Stomach (tissue), 9 donors: Measurements from ENCODE around the gene SYF2. TPM values are rescaled to one million over a fixed set of nuclear protein-coding genes. Genes with fewer than 3 reads are reported as not detected.

Experiments used
- DNase-seq, 2 donors: peaks; one replicate each; pipeline versions ENCODE4 v3.0.0 to v3.0.0-alpha.2; 2013 to 2019
- H3K27ac ChIP-seq, 5 donors: fragments of 200-600 bp in 4 of 5; sonication (generic) in 4 of 5; one replicate each; pipeline ENCODE4 v1.5.1; 2013 to 2019; ENCODE audit warnings: mild to moderate bottlenecking in 1 of 5, moderate library complexity in 1 of 5
- H3K27me3 ChIP-seq, 3 donors: fragments of 200-600 bp; sonication (generic); one replicate each; pipeline ENCODE4 v1.5.1; 2017 to 2019; ENCODE audit warnings: mixed run types in 1 of 3
- H3K36me3 ChIP-seq, 4 donors: fragments of 200-600 bp; sonication (generic); 1 replicate in 3 of 4; 2 replicates in 1 of 4; pipeline ENCODE4 v1.5.1; 2016 to 2019
- H3K4me1 ChIP-seq, 4 donors: fragments of 200-600 bp; sonication (generic); one replicate each; pipeline ENCODE4 v1.5.1; 2016 to 2019
- H3K4me3 ChIP-seq, 4 donors: fragments of 200-600 bp; sonication (generic) in 3 of 4; one replicate each; pipeline ENCODE4 v1.5.1; 2016 to 2019; ENCODE audit warnings: mild to moderate bottlenecking in 1 of 4
- H3K9me3 ChIP-seq, 4 donors: fragments of 200-600 bp; sonication (generic); one replicate each; pipeline ENCODE4 v1.5.1; 2016 to 2019
- EP300 ChIP-seq: sonication (generic); formaldehyde crosslinking; IDR thresholded peaks from one replicate; pipeline ENCODE4 v1.6.1; 2017; ENCODE audit warnings: antibody characterized with exemption
- POLR2A ChIP-seq, 4 donors: fragments of 450-650 bp; IDR thresholded peaks; one replicate each; pipeline ENCODE4 v1.6.1; 2016; ENCODE audit warnings: antibody characterized with exemption in 4 of 4, control low read depth in 2 of 4, mild to moderate bottlenecking in 1 of 4, moderate library complexity in 1 of 4
- POLR2AphosphoS5 ChIP-seq, 3 donors: sonication (generic); formaldehyde crosslinking; IDR thresholded peaks; one replicate each; pipeline ENCODE4 v1.6.1; 2016; ENCODE audit warnings: antibody characterized with exemption in 3 of 3
- WGBS, 5 donors: extraction: QIAGEN DNeasy Blood & Tissue Kit in 3 of 5; methylation state at CpG; one replicate each; pipeline versions ENCODE4 v1.1.5 to v1.1.7; 2013 to 2018; 5-methylcytosine and 5-hydroxymethylcytosine counted together
- intact Hi-C: fragments of 100-400 bp; cut with DNase I; formaldehyde crosslinking; loops from one replicate; pipeline ENCODE4 v1.15.1; 2023; ENCODE audit warnings: low total_unique reads
- polyA plus RNA-seq, 3 donors: library from polyadenylated mRNA; stranded (reverse); fragments of 200-250 nt; gene quantifications; one replicate each; pipeline ENCODE4 v1.2.3, GENCODE V29; 2013
- total RNA-seq, 5 donors: library from RNA; depleted of rRNA; stranded (reverse); fragments of >200 nt; gene quantifications; one replicate each; pipeline versions ENCODE4 v1.1.0 to v1.2.3, GENCODE V29; 2014 to 2016
- TF ChIP-seq, protein P1 (sequence below), 7 experiments: fragments of 450-650 bp in 4 of 7; fragments of 200-600 bp in 3 of 7; sonication (generic) in 3 of 7; IDR thresholded peaks; one replicate each; pipeline ENCODE4 v1.5.1; 2016 to 2019; ENCODE audit warnings: antibody characterized with exemption in 7 of 7, control low read depth in 2 of 7, mild to moderate bottlenecking in 1 of 7
- donor health status: healthy with polysubstance abuse.
- donor health status: Bipolar disorder and iron deficiency.
- donor health status: healthy.

The SYF2 gene
- total and polyA plus RNA-seq, 8 donors: 17.9 to 146 (median 54.9) TPM

DNA sequence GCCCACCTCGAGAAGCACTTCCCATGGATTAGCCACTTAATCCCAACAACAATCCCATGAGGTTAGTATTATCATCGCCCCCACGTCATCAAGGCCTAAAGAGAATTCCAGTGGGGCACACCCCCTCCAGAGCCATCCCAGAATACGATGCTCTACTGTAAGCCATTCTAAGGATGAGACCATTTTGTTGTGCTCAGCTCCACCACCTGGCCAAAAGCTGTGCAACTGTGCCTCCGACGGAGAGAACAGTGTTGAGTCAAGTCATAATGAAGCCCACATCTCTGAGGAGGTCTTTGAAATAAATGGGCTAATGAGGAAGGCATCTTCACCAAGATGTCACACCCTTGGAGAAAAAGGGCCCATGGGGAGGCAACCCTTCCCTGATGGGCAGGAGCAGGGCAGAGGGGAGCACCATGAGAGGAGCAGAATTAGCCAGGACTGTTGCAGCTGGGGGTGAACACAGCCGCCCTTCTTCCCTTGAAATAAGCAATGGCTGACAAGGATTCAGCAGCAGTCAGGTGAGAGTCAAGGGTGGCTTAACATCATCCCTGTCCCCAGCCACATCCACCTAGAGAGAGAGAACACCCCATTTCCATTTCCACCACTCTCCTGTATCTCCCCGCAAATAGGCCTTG lies 14.6 kb downstream of the SYF2 start:
- no peaks in the 10 kb centered on the region for H3K27me3 ChIP-seq
- H3K36me3 ChIP-seq: peaks cover 17 to 37% (median 35%) of the 10 kb centered on the region in 4 donors
- TF ChIP-seq, protein P1, sequence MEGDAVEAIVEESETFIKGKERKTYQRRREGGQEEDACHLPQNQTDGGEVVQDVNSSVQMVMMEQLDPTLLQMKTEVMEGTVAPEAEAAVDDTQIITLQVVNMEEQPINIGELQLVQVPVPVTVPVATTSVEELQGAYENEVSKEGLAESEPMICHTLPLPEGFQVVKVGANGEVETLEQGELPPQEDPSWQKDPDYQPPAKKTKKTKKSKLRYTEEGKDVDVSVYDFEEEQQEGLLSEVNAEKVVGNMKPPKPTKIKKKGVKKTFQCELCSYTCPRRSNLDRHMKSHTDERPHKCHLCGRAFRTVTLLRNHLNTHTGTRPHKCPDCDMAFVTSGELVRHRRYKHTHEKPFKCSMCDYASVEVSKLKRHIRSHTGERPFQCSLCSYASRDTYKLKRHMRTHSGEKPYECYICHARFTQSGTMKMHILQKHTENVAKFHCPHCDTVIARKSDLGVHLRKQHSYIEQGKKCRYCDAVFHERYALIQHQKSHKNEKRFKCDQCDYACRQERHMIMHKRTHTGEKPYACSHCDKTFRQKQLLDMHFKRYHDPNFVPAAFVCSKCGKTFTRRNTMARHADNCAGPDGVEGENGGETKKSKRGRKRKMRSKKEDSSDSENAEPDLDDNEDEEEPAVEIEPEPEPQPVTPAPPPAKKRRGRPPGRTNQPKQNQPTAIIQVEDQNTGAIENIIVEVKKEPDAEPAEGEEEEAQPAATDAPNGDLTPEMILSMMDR (IDR thresholded peaks at IDR 0.05): no peak
- TF ChIP-seq POLR2A (IDR thresholded peaks at IDR 0.05): no peak
- WGBS, 5 donors: 81 to 94% (median 85%) methylated on average over 8 of the region's 8 CpGs
- no peak overlapping the region for H3K27ac ChIP-seq
- no peaks in the 10 kb centered on the region for H3K9me3 ChIP-seq
- H3K4me3 ChIP-seq: no peak overlapping the region
- DNase-seq: no peak
- intact Hi-C loops: no loop called here
- H3K4me1 ChIP-seq: no peaks in the 10 kb centered on the region

DNA sequence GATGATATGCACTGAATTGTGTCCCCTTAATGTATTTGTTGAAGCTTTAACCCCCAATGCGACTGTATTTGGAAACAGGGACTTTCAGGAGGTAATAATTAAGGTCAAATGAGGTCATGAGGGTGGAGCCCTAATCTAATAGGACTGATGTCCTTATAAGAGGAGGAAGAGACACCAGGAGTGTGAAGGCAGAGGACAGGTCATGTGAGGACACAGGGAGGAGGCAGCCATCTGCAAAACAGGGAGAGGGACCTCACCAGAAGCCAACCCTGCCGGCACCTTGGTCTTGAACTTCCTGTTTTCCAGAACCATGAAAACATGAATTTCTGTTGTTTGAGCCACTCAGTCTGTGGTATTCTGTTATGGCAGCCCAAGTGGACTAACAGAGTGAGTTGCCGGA lies 15.3 kb downstream of the SYF2 start:
- peaks cover 12 to 30% (median 28%) of the 10 kb centered on the region in 4 donors for H3K36me3 ChIP-seq

DNA sequence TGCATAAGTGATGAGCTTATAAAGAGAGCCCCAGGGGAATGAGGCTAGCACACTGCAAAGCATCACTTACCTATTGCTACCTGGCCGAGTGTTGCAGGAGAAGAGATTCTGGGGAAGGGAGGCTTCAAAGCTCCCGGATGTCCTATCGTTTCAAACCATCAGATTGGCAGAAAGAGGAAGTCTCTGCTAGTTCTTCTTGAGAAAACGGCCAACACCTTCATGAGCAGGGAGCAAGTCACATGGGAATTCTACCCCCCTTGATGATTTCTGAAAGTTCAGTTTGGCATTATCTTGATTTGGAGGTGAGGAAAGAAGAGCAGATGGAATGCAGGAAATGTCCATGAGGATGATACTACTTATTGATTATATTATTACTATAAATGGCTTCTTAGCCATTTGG lies 16.2 kb downstream of the SYF2 start:
- no peaks in the 10 kb centered on the region for H3K9me3 ChIP-seq
- 54 to 79% (median 78%) methylated on average over 4 of the region's 4 CpGs for WGBS, 5 donors
- intact Hi-C loops: no loop called here
- H3K27me3 ChIP-seq: peaks cover 0 to 2% (median 0%) of the 10 kb centered on the region in 3 donors
- TF ChIP-seq POLR2A (IDR thresholded peaks at IDR 0.05) (no peak), POLR2AphosphoS5 (IDR thresholded peaks at IDR 0.05) (no peak), EP300 (no peak)
- TF ChIP-seq, protein P1 (IDR thresholded peaks at IDR 0.05): no peak
- no peak overlapping the region for H3K27ac ChIP-seq
- H3K36me3 ChIP-seq: peaks cover 5 to 21% (median 19%) of the 10 kb centered on the region in 4 donors
- no peak overlapping the region for H3K4me3 ChIP-seq
- no peak for DNase-seq
- no peaks in the 10 kb centered on the region for H3K4me1 ChIP-seq

More for the DNA sequence above, 15.3 kb downstream of the SYF2 start:
- H3K27ac ChIP-seq: no peak overlapping the region
- WGBS, 5 donors: 82 to 92% (median 91%) methylated on average over 3 of the region's 3 CpGs
- H3K9me3 ChIP-seq: no peaks in the 10 kb centered on the region
- no peak overlapping the region for H3K4me3 ChIP-seq
- no peak for TF ChIP-seq POLR2A (IDR thresholded peaks at IDR 0.05)
- TF ChIP-seq POLR2AphosphoS5 (IDR thresholded peaks at IDR 0.05): no peak
- TF ChIP-seq EP300: no peak
- TF ChIP-seq, protein P1 (IDR thresholded peaks at IDR 0.05): no peak
- DNase-seq: no peak
- no peaks in the 10 kb centered on the region for H3K27me3 ChIP-seq
- intact Hi-C loops: no loop called here
- no peaks in the 10 kb centered on the region for H3K4me1 ChIP-seq

DNA sequence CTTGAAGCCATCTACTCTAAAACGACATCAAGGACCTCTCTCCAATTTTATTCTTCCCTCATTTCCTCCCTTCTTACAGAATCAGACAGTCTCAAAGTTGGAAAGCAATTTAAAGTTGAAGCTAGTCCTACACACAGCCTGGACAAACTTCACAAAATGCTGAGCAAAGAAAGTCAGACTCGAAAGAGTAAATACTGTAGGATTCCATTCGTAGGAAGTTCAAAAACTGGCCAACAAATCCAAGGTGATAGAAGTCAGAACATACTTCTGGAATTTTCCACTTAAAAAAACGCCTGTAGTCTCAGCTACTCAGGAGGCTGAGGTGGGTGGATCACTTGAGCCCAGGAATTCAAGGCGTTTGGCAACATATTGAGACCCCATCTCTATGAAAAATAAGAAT lies 19.6 kb downstream of the SYF2 start:
- WGBS, 5 donors: 40 to 52% (median 47%) methylated on average over 5 of the region's 5 CpGs
- H3K36me3 ChIP-seq: no peaks in the 10 kb centered on the region
- H3K27me3 ChIP-seq: peaks cover 0 to 16% (median 0%) of the 10 kb centered on the region in 3 donors
- intact Hi-C loops: no loop called here
- H3K4me3 ChIP-seq: no peak overlapping the region
- no peak for TF ChIP-seq POLR2AphosphoS5 (IDR thresholded peaks at IDR 0.05)
- no peaks in the 10 kb centered on the region for H3K9me3 ChIP-seq
- H3K27ac ChIP-seq: no peak overlapping the region
- no peak for DNase-seq
- no peaks in the 10 kb centered on the region for H3K4me1 ChIP-seq

DNA sequence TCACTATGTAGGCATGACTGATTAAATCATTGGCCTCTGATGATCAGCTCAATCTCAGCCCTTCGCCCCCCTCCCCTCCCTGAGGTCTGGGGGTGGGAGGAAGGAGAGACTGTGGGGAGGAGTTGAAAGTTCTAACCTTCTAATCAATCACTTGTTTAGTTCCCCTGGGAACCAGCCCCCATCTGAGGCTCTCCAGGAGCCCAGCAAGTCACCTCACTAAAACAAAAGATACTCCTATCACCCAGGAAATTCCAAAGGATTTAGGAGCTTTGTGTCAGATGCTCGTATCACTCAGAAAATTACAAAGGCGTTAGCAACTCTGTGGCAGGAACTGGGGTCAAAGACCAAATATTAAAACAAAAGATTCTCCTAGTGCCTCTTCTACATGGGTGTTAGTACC lies 21.6 kb downstream of the SYF2 start:
- H3K27ac ChIP-seq: no peak overlapping the region
- H3K36me3 ChIP-seq: no peaks in the 10 kb centered on the region
- 36 to 51% (median 39%) methylated on average over 3 of the region's 3 CpGs for WGBS, 5 donors
- peak in 1 of 2 donors; percentile 8 for DNase-seq
- H3K9me3 ChIP-seq: no peaks in the 10 kb centered on the region
- intact Hi-C loops: no loop called here
- H3K27me3 ChIP-seq: peaks cover 0 to 16% (median 0%) of the 10 kb centered on the region in 3 donors
- no peak overlapping the region for H3K4me3 ChIP-seq
- no peaks in the 10 kb centered on the region for H3K4me1 ChIP-seq
- TF ChIP-seq, protein P1 (IDR thresholded peaks at IDR 0.05): no peak
- TF ChIP-seq POLR2AphosphoS5 (IDR thresholded peaks at IDR 0.05): no peak
- TF ChIP-seq POLR2A (IDR thresholded peaks at IDR 0.05): no peak
- TF ChIP-seq EP300: no peak
